Stimulated activated CD8-positive, alpha-beta memory T cell treated with anti-CD3 and anti-CD28 coated beads, Interleukin-2, amount 100 ng/mL, for 1 hour (primary cell): ENCODE results near the gene SMAGP.

ENCODE experiments used
- DNase-seq, 2 donors: peaks; one replicate each; pipeline ENCODE4 v3.0.0-alpha.2; 2020; ENCODE audit warnings: low read depth in 2 of 2

Gene SMAGP

GRCh38 chr12:51196547-51196946 is 73.7 kb downstream of the SMAGP start:
- DNase-seq, result no peak

- DNase-seq, result no peak
Observed at GRCh38 chr12:51195841-51196240, 74.4 kb downstream of the SMAGP start.
